ENCODE data around the gene EPB42. TPM values are rescaled to one million over a fixed set of nuclear protein-coding genes. Genes with fewer than 3 reads are reported as not detected.

The EPB42 gene
- total and polyA plus RNA-seq, 2 experiments from 2014 or later = not detected

DNA sequence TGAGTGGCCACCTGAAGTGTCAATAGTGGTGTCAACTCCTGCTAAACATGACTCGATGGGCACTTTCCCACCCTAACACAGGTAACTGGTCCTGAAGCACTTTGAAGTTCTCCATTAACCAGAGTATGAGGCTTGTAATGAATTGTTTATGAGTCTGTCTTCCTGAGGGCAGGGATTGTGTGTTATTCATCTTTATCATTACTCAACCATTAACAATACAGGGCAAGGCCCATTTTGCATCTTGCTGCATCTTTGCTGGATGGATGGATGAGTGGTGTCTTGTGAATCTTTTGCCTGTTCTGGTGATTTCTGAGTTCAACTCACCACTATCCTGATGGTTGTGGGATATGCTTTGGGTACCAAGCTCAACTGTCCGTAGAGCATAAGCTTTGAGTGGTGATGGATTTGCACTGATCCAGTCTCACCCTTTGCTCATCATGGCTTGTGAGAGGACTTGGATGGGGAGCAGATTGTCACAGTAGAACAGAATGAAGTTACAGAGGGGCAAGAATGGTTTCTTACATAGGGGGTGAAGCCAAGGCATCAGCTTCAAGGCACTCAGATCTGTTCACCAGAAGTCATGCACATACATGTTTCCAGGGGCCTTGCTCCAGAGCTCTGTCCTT, 22.3 kb upstream of the EPB42 start:
- H3K4me3 ChIP-seq = no peak overlapping the region
- Mint-ChIP-seq H3K27me3 (ENCODE audit: insufficient read depth, low read depth, poor library complexity) (peaks cover 5% of the 10 kb centered on the region), H3K36me3 (ENCODE audit: low read depth) (no peaks in the 10 kb centered on the region), H3K4me3 (no peak overlapping the region), H3K9me3 (no peaks in the 10 kb centered on the region), H3K27ac (no peak overlapping the region), H3K4me1 (no peaks in the 10 kb centered on the region)
- no peak for ATAC-seq
- no peak overlapping the region for H3K27ac ChIP-seq (ENCODE audit: low read depth)
- DNase-seq (ENCODE audit: low spot score) = no peak
- no peak overlapping the region for H2AFZ ChIP-seq
- H3K4me2 ChIP-seq = no peak overlapping the region
- TF ChIP-seq, protein P1, sequence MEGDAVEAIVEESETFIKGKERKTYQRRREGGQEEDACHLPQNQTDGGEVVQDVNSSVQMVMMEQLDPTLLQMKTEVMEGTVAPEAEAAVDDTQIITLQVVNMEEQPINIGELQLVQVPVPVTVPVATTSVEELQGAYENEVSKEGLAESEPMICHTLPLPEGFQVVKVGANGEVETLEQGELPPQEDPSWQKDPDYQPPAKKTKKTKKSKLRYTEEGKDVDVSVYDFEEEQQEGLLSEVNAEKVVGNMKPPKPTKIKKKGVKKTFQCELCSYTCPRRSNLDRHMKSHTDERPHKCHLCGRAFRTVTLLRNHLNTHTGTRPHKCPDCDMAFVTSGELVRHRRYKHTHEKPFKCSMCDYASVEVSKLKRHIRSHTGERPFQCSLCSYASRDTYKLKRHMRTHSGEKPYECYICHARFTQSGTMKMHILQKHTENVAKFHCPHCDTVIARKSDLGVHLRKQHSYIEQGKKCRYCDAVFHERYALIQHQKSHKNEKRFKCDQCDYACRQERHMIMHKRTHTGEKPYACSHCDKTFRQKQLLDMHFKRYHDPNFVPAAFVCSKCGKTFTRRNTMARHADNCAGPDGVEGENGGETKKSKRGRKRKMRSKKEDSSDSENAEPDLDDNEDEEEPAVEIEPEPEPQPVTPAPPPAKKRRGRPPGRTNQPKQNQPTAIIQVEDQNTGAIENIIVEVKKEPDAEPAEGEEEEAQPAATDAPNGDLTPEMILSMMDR (conservative IDR thresholded peaks at IDR 0.05; ENCODE audit: low read depth in 2 of 2) = no peak
- TF ChIP-seq, protein P2, sequence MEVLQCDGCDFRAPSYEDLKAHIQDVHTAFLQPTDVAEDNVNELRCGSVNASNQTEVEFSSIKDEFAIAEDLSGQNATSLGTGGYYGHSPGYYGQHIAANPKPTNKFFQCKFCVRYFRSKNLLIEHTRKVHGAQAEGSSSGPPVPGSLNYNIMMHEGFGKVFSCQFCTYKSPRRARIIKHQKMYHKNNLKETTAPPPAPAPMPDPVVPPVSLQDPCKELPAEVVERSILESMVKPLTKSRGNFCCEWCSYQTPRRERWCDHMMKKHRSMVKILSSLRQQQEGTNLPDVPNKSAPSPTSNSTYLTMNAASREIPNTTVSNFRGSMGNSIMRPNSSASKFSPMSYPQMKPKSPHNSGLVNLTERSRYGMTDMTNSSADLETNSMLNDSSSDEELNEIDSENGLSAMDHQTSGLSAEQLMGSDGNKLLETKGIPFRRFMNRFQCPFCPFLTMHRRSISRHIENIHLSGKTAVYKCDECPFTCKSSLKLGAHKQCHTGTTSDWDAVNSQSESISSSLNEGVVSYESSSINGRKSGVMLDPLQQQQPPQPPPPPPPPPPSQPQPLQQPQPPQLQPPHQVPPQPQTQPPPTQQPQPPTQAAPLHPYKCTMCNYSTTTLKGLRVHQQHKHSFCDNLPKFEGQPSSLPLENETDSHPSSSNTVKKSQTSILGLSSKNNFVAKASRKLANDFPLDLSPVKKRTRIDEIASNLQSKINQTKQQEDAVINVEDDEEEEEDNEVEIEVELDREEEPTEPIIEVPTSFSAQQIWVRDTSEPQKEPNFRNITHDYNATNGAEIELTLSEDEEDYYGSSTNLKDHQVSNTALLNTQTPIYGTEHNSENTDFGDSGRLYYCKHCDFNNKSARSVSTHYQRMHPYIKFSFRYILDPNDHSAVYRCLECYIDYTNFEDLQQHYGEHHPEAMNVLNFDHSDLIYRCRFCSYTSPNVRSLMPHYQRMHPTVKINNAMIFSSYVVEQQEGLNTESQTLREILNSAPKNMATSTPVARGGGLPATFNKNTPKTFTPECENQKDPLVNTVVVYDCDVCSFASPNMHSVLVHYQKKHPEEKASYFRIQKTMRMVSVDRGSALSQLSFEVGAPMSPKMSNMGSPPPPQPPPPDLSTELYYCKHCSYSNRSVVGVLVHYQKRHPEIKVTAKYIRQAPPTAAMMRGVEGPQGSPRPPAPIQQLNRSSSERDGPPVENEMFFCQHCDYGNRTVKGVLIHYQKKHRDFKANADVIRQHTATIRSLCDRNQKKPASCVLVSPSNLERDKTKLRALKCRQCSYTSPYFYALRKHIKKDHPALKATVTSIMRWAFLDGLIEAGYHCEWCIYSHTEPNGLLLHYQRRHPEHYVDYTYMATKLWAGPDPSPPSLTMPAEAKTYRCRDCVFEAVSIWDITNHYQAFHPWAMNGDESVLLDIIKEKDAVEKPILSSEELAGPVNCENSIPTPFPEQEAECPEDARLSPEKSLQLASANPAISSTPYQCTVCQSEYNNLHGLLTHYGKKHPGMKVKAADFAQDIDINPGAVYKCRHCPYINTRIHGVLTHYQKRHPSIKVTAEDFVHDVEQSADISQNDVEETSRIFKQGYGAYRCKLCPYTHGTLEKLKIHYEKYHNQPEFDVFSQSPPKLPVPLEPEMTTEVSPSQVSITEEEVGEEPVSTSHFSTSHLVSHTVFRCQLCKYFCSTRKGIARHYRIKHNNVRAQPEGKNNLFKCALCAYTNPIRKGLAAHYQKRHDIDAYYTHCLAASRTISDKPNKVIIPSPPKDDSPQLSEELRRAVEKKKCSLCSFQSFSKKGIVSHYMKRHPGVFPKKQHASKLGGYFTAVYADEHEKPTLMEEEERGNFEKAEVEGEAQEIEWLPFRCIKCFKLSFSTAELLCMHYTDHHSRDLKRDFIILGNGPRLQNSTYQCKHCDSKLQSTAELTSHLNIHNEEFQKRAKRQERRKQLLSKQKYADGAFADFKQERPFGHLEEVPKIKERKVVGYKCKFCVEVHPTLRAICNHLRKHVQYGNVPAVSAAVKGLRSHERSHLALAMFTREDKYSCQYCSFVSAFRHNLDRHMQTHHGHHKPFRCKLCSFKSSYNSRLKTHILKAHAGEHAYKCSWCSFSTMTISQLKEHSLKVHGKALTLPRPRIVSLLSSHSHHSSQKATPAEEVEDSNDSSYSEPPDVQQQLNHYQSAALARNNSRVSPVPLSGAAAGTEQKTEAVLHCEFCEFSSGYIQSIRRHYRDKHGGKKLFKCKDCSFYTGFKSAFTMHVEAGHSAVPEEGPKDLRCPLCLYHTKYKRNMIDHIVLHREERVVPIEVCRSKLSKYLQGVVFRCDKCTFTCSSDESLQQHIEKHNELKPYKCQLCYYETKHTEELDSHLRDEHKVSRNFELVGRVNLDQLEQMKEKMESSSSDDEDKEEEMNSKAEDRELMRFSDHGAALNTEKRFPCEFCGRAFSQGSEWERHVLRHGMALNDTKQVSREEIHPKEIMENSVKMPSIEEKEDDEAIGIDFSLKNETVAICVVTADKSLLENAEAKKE (CRISPR knock-in tag; IDR thresholded peaks at IDR 0.05) = no peak
- TF ChIP-seq NANOG (IDR thresholded peaks at IDR 0.05; ENCODE audit: borderline replicate concordance) = no peak
- no peak for TF ChIP-seq JUNB (IDR thresholded peaks at IDR 0.05; ENCODE audit: unreplicated experiment)
- TF ChIP-seq ZNF331 (CRISPR knock-in tag; IDR thresholded peaks at IDR 0.05; ENCODE audit: low read depth) = no peak
- TF ChIP-seq POLR2AphosphoS5 (IDR thresholded peaks at IDR 0.05; ENCODE audit: low read depth) = no peak
- TF ChIP-seq EZH2 (IDR thresholded peaks at IDR 0.05; ENCODE audit: low read depth, unreplicated experiment) = no peak
- H3K79me2 ChIP-seq (replicated peaks; ENCODE audit: insufficient read depth) = no peaks in the 10 kb centered on the region
- H3K27me3 ChIP-seq (ENCODE audit: insufficient read depth) = no peaks in the 10 kb centered on the region
- H3K4me1 ChIP-seq (ENCODE audit: insufficient read depth) = no peaks in the 10 kb centered on the region
- 0 out of 2 replicates have a peak, but pooled peaks cover 5% of the 10 kb centered on the region for H3K9me2 ChIP-seq (ENCODE audit: insufficient read depth)
- H3F3A ChIP-seq (replicated peaks; ENCODE audit: low read depth) = no peaks in the 10 kb centered on the region
- no peaks in the 10 kb centered on the region for H3K36me3 ChIP-seq (ENCODE audit: insufficient read depth)
- H4K20me1 ChIP-seq (replicated peaks; ENCODE audit: insufficient read depth) = no peaks in the 10 kb centered on the region
